ENCODE measurements around the gene LRRK2.

GRCh38 chr12:40263616-40264409, 39.0 kb downstream of the LRRK2 start:
- no peak for TF ChIP-seq NCOR1 (IDR thresholded peaks at IDR 0.05; ENCODE audit: borderline replicate concordance, low read length)
- no peak for TF ChIP-seq MYC (CRISPR knock-in tag; IDR thresholded peaks at IDR 0.05; ENCODE audit: borderline replicate concordance)
- TF ChIP-seq SMC3 (IDR thresholded peaks at IDR 0.05; ENCODE audit: low read length): no peak
